ENCODE results near the gene PTGES2. TPM values are rescaled to one million over a fixed set of nuclear protein-coding genes. Genes with fewer than 3 reads are reported as not detected.
"Not testable (repeated sequence)": the region's sequence is repeated elsewhere in the genome, so short reads cannot be mapped to it uniquely, and the experiment has no call there.

The PTGES2 gene
- total RNA-seq, 2 donors from 2014 or later: 111 to 155 TPM

GRCh38 chr9:128077847-128078503, 49.6 kb downstream of the PTGES2 start:
- no peak for DNase-seq
- peak in 1 of 2 donors; percentile 26 for ATAC-seq
- intact Hi-C loops (cut with DNase I): no loop called here

- peak in 1 of 2 donors; percentile 32 for ATAC-seq
- intact Hi-C loops (cut with DNase I): no loop called here
- no peak for DNase-seq
These were observed 54.2 kb downstream of the PTGES2 start for GRCh38 chr9:128073253-128073886.

- intact Hi-C loops (cut with DNase I): no loop called here
- DNase-seq: peak; percentile 84
- ATAC-seq: no peak
These were observed 55.1 kb downstream of the PTGES2 start for GRCh38 chr9:128072144-128073021.

- ATAC-seq; intact Hi-C loops (cut with DNase I); DNase-seq: not testable (repeated sequence)
These were observed 56.1 kb downstream of the PTGES2 start for GRCh38 chr9:128071475-128071874.

DNA sequence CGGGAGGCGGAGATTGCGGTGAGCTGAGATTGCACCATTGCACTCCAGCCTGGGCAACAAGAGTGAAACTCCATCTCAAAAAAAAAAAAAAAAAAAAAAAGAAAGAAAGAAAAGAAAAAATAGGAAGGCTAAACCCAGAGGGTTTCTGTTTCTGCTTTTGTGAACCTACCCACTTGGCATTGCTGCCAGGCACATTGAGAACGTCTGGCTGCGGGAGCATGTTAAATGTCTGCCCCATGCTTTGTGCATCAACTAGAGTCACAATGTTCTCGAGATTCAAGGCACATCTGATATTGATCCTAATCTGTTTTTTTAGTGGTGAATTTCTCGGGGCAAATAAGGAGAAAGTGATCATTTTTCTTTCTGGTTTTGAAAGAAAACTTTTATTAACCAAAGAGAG, 56.7 kb downstream of the PTGES2 start:
- no peak for ATAC-seq
- DNase-seq: no peak
- intact Hi-C loops (cut with DNase I): no loop called here

Other genes with a start within 250 kb of the PTGES2 start
- gene ST6GALNAC6, start 228.1 kb downstream of the PTGES2 start, total RNA-seq: 10 to 100 TPM; 56.7 to 71.7 TPM
- 10 to 100 TPM; 35.8 to 49.9 TPM for gene ST6GALNAC4, start 210.7 kb downstream of the PTGES2 start, total RNA-seq
- under 1 TPM; 0.50 to 0.99 TPM for gene PIP5KL1, start 197.0 kb downstream of the PTGES2 start, total RNA-seq
- 10 to 100 TPM; 14.7 to 18.3 TPM for gene DPM2, start 189.9 kb downstream of the PTGES2 start, total RNA-seq
- gene EEIG1, start 146.7 kb downstream of the PTGES2 start, total RNA-seq: 10 to 100 TPM; 24.9 to 27.3 TPM
- gene NAIF1, start 60.4 kb downstream of the PTGES2 start, total RNA-seq: 1 to 10 TPM; 5.8 to 6.1 TPM
- gene SLC25A25, start 59.5 kb downstream of the PTGES2 start, total RNA-seq: 10 to 100 TPM; 13.7 to 29.8 TPM
- under 1 TPM in 1 of 2 donors, not detected in 1; 0.38 TPM for gene LCN2, start 21.7 kb upstream of the PTGES2 start, total RNA-seq
- gene BBLN, start 32.5 kb upstream of the PTGES2 start, total RNA-seq: 10 to 100 TPM; 45.3 to 46.2 TPM
- 10 to 100 TPM; 67.1 to 68.5 TPM for gene CIZ1, start 63.8 kb upstream of the PTGES2 start, total RNA-seq
- gene DNM1, start 75.7 kb upstream of the PTGES2 start, total RNA-seq: 10 to 100 TPM; 11.3 to 14.0 TPM
- 100 to 1,000 TPM in 1 of 2 donors, 10 to 100 TPM in 1; 85.6 to 113 TPM for gene GOLGA2, start 148.3 kb upstream of the PTGES2 start, total RNA-seq
- gene SWI5, start 148.5 kb upstream of the PTGES2 start, total RNA-seq: 10 to 100 TPM; 17.2 to 18.4 TPM
- gene TRUB2, start 194.7 kb upstream of the PTGES2 start, total RNA-seq: 10 to 100 TPM; 23.0 to 26.6 TPM
- 10 to 100 TPM; 21.2 to 27.7 TPM for gene COQ4, start 195.1 kb upstream of the PTGES2 start, total RNA-seq
- gene SLC27A4, start 212.8 kb upstream of the PTGES2 start, total RNA-seq: 10 to 100 TPM; 17.6 to 21.7 TPM
- 10 to 100 TPM; 49.8 to 58.0 TPM for gene URM1, start 243.6 kb upstream of the PTGES2 start, total RNA-seq